Activated CD8-positive, alpha-beta T cell treated with anti-CD3 and anti-CD28 coated beads, Interleukin-2, amount 10 ng/mL, durations not matched to agents 7 days and 5 days (primary cell): ENCODE results near the gene GRK3. TPM values are rescaled to one million over a fixed set of nuclear protein-coding genes. Genes with fewer than 3 reads are reported as not detected.
"Not testable (repeated sequence)": the region's sequence is repeated elsewhere in the genome, so short reads cannot be mapped to it uniquely, and the experiment has no call there.

Source experiments
- ATAC-seq: fragments of 150-1000 bp; cut with Tn5 transposase; one replicate; pipeline ENCODE4 v1.10.0; 2021; ENCODE audit warnings: moderate library complexity
- CTCF ChIA-PET: fragments of 350-600 bp; sonication (Branson Sonifier 250); formaldehyde crosslinking; loops from one replicate; lab custom pipeline; 2021; ENCODE audit warnings: antibody characterized with exemption; lab: Charles Lee
- POLR2A ChIA-PET: fragments of 350-600 bp; sonication (Branson Sonifier 250); formaldehyde crosslinking; loops from one replicate; lab custom pipeline; 2021; ENCODE audit warnings: antibody characterized with exemption; lab: Charles Lee
- DNase-seq: peaks from one replicate; pipeline ENCODE4 v3.0.0-alpha.2; 2020
- H3K27ac Mint-ChIP-seq: one replicate; pipeline ENCODE4 v1.8.0; 2021; ENCODE audit warnings: mild to moderate bottlenecking, mixed read lengths
- H3K27me3 Mint-ChIP-seq: one replicate; pipeline ENCODE4 v1.8.0; 2021; ENCODE audit warnings: low read depth, mixed read lengths
- H3K36me3 Mint-ChIP-seq: one replicate; pipeline ENCODE4 v1.8.0; 2021; ENCODE audit warnings: low read depth, mixed read lengths
- H3K4me1 Mint-ChIP-seq: one replicate; pipeline ENCODE4 v1.8.0; 2021; ENCODE audit warnings: low read depth, mixed read lengths
- H3K4me3 Mint-ChIP-seq: one replicate; pipeline ENCODE4 v1.8.0; 2021; ENCODE audit warnings: mild to moderate bottlenecking, mixed read lengths
- H3K9me3 Mint-ChIP-seq: one replicate; pipeline ENCODE4 v1.8.0; 2022; ENCODE audit warnings: mixed read lengths; ENCODE audit not compliant: insufficient read depth
- total RNA-seq, 2 experiments: library from RNA; stranded (reverse); gene quantifications; one replicate each; pipeline ENCODE4 v1.2.3, GENCODE V29; 2021

GRK3 gene
- total RNA-seq, 2 experiments from 2014 or later, result 35.0 to 36.6 TPM

DNA sequence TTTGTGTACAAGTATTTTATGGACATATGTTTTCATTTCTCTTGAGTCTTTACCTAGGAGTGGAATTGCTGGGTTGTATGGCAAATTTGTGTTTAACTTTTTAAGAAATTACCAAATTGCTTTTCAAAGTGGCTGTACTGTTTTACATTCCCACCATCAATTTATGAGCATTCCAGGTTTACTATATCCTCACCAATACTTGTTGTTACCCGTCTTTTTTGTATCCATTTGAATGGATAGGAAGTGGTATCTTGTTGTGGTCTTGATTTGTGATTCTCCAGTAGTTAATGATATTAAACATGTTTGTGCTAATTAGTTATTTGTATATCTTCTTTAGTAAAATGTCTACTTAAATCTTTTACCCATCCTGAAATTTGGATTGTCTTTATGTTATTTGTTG, 46.8 kb downstream of the GRK3 start:
- H3K27me3 Mint-ChIP-seq, H3K4me3 Mint-ChIP-seq, H3K4me1 Mint-ChIP-seq, ATAC-seq, DNase-seq, CTCF ChIA-PET, POLR2A ChIA-PET, H3K9me3 Mint-ChIP-seq, H3K27ac Mint-ChIP-seq: not testable (repeated sequence)
- H3K36me3 Mint-ChIP-seq, result peaks cover 40% of the 10 kb centered on the region

DNA sequence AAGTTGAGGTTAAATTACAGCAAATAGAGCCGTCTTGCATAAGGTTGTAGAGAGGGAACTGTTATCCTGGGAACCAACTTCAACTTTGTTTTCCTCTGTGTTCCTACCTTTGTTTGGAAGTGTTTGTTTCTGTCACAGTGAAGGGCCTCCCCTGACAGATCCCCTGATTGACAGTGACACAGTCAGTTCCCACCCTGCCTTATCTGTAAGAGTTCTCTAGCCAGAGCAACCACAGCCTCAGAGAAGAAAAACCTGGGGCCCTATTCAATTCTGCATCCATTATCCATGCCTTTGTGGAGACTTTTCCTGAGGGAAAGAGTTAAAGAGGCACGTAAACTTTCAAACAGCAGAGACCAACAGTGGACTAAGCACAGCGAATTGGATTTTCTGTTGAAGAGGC, 48.7 kb downstream of the GRK3 start:
- H3K4me1 Mint-ChIP-seq, POLR2A ChIA-PET, H3K27me3 Mint-ChIP-seq, ATAC-seq, H3K4me3 Mint-ChIP-seq, DNase-seq, CTCF ChIA-PET, H3K9me3 Mint-ChIP-seq, H3K27ac Mint-ChIP-seq: not testable (repeated sequence)
- peaks cover 41% of the 10 kb centered on the region for H3K36me3 Mint-ChIP-seq

DNA sequence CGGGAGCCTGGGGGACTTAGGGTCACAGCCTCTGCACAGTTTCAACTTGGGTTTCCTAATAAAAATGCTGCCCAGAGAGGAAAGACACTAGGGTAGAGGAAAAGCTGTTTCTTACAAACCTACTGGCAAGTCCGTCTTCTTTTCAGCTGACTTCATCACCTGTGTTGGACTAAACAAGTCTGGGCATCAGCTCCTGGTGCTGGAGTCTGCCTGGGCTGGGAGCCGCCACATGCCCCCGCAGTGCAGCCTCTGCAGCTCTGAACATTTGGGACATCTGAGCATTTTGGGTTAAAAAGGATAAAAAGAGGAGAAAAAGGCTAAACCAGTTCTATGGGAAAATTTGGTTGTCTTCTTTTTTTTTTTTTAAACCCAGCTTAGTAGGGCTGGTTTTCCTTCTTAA, 49.1 kb downstream of the GRK3 start:
- H3K4me1 Mint-ChIP-seq, CTCF ChIA-PET, H3K27ac Mint-ChIP-seq, ATAC-seq, H3K4me3 Mint-ChIP-seq, POLR2A ChIA-PET, H3K9me3 Mint-ChIP-seq, DNase-seq, H3K27me3 Mint-ChIP-seq: not testable (repeated sequence)
- H3K36me3 Mint-ChIP-seq, result peaks cover 43% of the 10 kb centered on the region

DNA sequence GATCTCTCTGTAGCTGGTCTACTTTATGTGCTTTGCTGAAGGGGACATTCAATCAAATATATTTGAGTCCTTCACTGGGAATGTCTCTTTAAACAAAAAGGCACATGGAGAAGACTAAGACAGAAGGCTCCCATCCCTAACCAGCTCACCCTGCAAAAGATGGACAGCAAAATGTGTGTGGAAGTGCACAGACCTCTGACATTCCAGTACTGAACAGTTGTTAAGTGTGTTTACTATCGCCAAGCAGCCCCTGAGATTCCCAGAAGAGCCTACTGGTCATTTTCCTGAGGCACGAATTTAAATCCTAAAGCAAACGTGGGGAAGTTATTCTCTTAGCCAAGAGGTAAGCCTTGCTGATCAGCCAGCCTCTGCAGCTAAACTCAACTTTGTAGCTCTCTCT, 50.3 kb downstream of the GRK3 start:
- H3K27ac Mint-ChIP-seq, CTCF ChIA-PET, H3K9me3 Mint-ChIP-seq, H3K4me3 Mint-ChIP-seq, ATAC-seq, DNase-seq, H3K27me3 Mint-ChIP-seq: not testable (repeated sequence)
- POLR2A ChIA-PET, result interaction anchor here (0.6 kb wide), 1 partner anchor 16 kb away, joined by 3 read pairs; no protein-coding TSS in a partner anchor
- Mint-ChIP-seq H3K4me1 (peaks cover 19% of the 10 kb centered on the region), H3K36me3 (peaks cover 45% of the 10 kb centered on the region)

DNA sequence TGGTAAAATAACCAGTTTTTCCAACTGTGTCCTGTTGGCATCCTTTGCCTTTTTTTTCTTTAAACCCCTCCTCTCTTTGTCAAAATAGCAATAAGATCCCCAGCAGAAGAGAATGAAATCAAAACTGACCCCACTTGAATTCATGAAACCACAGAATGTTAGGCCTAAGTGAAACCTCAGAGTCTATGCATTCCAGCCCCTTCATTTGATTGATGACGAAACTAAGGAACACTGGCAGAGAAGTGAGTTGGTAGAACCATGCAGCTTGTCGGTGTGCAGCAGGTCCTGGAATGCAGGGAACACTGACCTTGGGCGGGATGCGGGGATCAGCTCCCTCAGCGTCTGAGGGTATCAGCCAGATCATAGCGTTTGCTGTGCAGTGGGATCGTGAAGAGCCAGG, 57.5 kb downstream of the GRK3 start:
- ATAC-seq, result no peak

DNA sequence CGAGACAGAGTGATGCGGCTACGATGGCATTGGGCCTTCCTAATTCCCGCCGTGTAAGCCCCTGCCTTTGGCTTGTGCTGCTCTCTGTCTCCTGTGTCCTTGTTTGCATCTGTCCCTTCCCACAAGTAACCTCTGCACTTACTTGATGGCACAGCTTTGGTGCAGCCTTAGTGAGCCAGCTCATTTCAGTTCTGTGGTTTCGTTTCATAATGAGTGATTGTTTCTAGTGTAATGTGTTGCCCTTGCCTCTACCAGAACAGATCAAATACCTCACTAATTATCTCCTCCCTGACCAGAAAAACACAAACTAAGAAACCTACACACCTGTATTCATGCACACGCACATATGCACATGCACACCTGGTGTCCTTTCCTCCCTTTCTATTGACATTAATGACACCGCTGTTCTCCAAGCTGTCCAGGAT, 58.8 kb downstream of the GRK3 start:
- H3K27me3 Mint-ChIP-seq, result no peaks in the 10 kb centered on the region
- DNase-seq (no peak), ATAC-seq (no peak)
- H3K36me3 Mint-ChIP-seq, result peaks cover 22% of the 10 kb centered on the region
- CTCF ChIA-PET, result interaction anchor here (1.1 to 2.1 kb wide), 4 partner anchors 60 to 243 kb away, joined by 3 to 5 read pairs (median 4); no protein-coding TSS in a partner anchor
- H3K4me1 Mint-ChIP-seq, result peaks cover 37% of the 10 kb centered on the region
- no peak overlapping the region for H3K4me3 Mint-ChIP-seq
- H3K9me3 Mint-ChIP-seq, result no peaks in the 10 kb centered on the region
- H3K27ac Mint-ChIP-seq, result peak overlapping the region; percentile 66
- POLR2A ChIA-PET, result no interaction called here

More for the DNA sequence above, 57.5 kb downstream of the GRK3 start:
- DNase-seq, result no peak
- peaks cover 38% of the 10 kb centered on the region for H3K4me1 Mint-ChIP-seq
- H3K36me3 Mint-ChIP-seq, result peaks cover 24% of the 10 kb centered on the region
- ChIA-PET POLR2A (no interaction called here), CTCF (interaction anchor here (1.0 to 2.1 kb wide), 2 partner anchors 26 to 151 kb away, joined by 3 to 5 read pairs; no protein-coding TSS in a partner anchor)
- no peak overlapping the region for H3K27ac Mint-ChIP-seq
- H3K4me3 Mint-ChIP-seq, result no peak overlapping the region
- no peaks in the 10 kb centered on the region for H3K27me3 Mint-ChIP-seq
- no peaks in the 10 kb centered on the region for H3K9me3 Mint-ChIP-seq

DNA sequence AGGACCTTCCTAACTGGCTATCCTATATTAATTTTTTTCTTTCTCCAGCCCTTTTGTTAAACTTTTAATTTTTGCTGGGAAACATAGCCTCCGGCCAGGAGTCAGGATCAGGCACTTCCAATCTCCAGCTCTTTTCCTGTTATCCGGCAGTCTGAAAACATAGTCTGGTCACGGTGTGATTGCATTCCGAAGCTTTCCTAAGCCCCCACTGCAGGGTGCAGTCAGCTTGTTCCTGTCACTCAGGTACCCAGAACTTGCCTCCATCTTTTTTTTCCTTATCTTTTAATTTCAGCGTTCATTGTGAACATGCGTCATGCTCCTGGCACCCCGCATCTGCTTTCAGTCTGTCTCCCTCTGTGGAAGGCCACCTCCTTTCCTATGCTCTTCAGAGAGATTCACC, 59.4 kb downstream of the GRK3 start:
- peak overlapping the region; percentile 12 for H3K27ac Mint-ChIP-seq
- no peaks in the 10 kb centered on the region for H3K9me3 Mint-ChIP-seq
- H3K4me1 Mint-ChIP-seq, result peaks cover 32% of the 10 kb centered on the region
- no peak overlapping the region for H3K4me3 Mint-ChIP-seq
- no peaks in the 10 kb centered on the region for H3K27me3 Mint-ChIP-seq
- CTCF ChIA-PET, result interaction anchor here (1.0 to 2.1 kb wide), 4 partner anchors 10 to 149 kb away, joined by 3 to 5 read pairs (median 4); no protein-coding TSS in a partner anchor
- ATAC-seq (no peak), DNase-seq (no peak)
- POLR2A ChIA-PET, result no interaction called here
- peaks cover 17% of the 10 kb centered on the region for H3K36me3 Mint-ChIP-seq

DNA sequence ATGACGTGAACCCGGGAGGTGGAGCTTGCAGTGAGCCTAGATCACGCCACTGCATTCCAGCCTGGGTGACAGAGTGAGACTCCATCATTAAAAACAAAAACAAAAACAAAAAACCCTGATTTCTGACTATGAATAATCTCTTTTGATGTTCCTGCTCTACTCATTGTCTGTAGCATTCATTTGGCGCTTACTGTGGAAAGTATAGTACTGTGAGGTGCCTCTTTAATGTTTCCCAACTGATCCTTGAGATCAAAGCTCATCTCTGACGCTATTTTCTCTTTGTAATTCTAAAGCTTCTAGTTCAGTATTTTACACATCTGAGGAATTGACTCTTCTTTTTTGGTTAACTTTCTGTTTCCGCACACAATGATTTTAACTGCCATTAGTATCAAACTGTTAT, 60.0 kb downstream of the GRK3 start:
- Mint-ChIP-seq H3K4me1 (peaks cover 28% of the 10 kb centered on the region), H3K4me3 (no peak overlapping the region), H3K27me3 (no peaks in the 10 kb centered on the region), H3K9me3 (no peaks in the 10 kb centered on the region), H3K36me3 (peaks cover 16% of the 10 kb centered on the region), H3K27ac (no peak overlapping the region)
- ChIA-PET CTCF (interaction anchor here (1.0 to 1.5 kb wide), 3 partner anchors 9 to 81 kb away, joined by 3 to 4 read pairs (median 3); no protein-coding TSS in a partner anchor), POLR2A (no interaction called here)
- ATAC-seq, result no peak
- no peak for DNase-seq

DNA sequence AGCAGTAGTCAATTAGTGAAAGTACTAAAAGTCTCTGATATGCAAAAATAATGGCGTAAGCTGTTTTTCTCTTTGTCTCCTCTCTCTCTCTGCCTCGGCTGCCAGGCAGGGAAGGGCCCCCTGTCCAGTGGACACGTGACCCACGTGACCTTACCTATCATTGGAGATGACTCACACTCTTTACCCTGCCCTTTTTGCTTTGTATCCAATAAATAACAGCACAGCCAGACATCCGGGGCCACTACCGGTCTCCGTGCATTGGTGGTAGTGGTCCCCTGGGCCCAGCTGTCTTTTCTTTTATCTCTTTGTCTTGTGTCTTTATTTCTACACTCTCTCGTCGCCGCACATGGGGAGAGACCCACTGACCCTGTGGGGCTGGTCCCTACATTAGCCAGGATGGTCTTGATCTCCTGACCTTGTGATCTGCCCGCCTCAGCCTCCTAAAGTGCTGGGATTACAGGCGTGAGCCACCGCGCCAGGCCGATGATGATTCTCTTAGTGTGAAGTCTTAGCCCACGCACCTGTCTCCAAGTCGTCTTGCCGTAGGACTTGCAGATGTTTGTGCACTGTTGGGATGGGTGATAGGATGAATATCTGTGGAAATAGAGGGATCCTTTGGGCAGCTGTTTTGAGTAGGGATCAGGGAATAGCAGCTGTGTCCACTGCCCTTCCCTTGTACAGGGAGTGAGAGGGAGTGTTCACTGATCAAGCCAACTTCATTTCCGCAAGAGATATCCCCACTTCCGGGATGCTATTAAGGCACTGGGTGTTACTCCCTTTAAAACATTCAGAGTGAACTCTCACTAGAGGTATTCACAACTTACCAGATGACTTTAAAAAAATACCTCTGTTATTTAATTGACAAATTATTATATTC, 61.5 kb downstream of the GRK3 start:
- ATAC-seq, H3K4me3 Mint-ChIP-seq, DNase-seq, H3K27me3 Mint-ChIP-seq, H3K27ac Mint-ChIP-seq, H3K9me3 Mint-ChIP-seq, POLR2A ChIA-PET: not testable (repeated sequence)
- CTCF ChIA-PET, result interaction anchor here (1.7 kb wide), 1 partner anchor 82 kb away, joined by 3 read pairs; no protein-coding TSS in a partner anchor
- peaks cover 25% of the 10 kb centered on the region for H3K4me1 Mint-ChIP-seq
- peaks cover 13% of the 10 kb centered on the region for H3K36me3 Mint-ChIP-seq

DNA sequence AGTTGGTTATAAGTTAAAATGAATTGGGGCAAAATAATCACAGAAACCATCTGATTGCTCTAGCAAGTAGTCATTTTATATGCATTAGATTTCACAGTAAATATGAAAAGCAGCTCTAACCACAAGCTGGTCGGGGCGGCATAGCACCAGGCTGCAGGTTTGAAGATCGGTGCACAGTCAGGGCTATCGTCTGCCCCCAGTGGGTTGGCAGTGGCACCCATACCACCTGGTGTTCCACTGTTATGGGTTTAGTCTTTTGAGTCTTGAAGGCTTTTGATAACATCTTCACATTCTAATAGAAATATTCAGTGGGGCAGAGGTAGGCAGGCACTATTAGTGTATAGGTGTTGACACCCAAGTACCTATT, 62.1 kb downstream of the GRK3 start:
- no peaks in the 10 kb centered on the region for H3K9me3 Mint-ChIP-seq
- POLR2A ChIA-PET, result no interaction called here

DNA sequence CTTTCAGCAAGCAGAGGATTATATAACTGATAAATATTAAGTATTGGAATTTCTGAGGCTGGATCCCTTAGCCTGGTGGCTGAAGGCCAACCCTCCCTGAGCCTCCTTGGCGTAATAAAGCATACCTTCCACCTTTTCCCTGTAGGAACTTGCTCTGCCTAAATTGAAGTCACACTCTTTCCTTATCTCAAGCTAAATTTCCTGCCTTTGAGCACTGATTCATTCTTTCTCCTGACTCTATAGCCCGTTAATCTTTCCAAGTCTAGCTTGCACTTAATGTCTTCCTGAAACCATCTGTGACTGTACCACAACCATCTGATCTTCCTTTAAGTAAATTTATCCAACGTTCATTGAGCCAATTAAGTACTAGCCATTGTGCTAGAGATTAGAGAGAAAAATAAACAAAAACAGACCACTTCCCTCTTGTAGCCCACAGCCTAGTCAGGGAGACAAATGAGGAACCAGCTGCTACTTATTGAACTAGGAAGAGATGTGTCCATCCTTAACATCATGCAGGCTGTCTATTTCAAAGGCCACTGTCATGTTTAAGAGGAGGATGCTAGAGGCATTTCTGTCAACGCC, 62.9 kb downstream of the GRK3 start:
- H3K36me3 Mint-ChIP-seq, result peaks cover 13% of the 10 kb centered on the region
- no peaks in the 10 kb centered on the region for H3K27me3 Mint-ChIP-seq
- peaks cover 14% of the 10 kb centered on the region for H3K4me1 Mint-ChIP-seq
- no peak for DNase-seq
- CTCF ChIA-PET, result interaction anchor here (1.7 kb wide), 1 partner anchor 83 kb away, joined by 3 read pairs; no protein-coding TSS in a partner anchor
- no peak for ATAC-seq
- POLR2A ChIA-PET, result no interaction called here
- no peak overlapping the region for H3K27ac Mint-ChIP-seq
- H3K4me3 Mint-ChIP-seq, result no peak overlapping the region
- no peaks in the 10 kb centered on the region for H3K9me3 Mint-ChIP-seq

More for the DNA sequence above, 62.1 kb downstream of the GRK3 start:
- H3K36me3 Mint-ChIP-seq, result peaks cover 13% of the 10 kb centered on the region
- H3K27ac Mint-ChIP-seq, result no peak overlapping the region
- H3K4me3 Mint-ChIP-seq, result no peak overlapping the region
- DNase-seq (no peak), ATAC-seq (no peak)
- CTCF ChIA-PET, result interaction anchor here (1.7 kb wide), 1 partner anchor 83 kb away, joined by 3 read pairs; no protein-coding TSS in a partner anchor
- no peaks in the 10 kb centered on the region for H3K27me3 Mint-ChIP-seq
- H3K4me1 Mint-ChIP-seq, result peaks cover 20% of the 10 kb centered on the region

DNA sequence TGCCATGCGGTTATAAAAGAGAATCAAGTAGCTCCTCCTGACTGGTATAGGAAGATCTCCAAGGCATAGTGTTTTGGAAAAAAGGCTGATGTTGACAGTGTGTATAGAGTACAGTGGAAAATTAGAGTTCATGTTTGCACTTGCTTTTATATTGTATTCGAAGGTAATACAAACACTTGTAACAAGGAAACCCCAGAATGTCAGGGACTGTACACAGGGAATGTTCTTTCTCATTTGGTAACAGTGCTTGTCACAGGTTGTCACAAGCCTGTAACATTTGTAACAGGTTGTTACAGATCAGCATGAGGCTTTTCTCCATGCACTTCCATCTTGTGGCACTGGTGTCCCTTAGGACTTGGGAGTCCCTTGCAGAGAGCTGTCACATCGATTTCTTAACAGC, 64.0 kb downstream of the GRK3 start:
- CTCF ChIA-PET, result no interaction called here
- Mint-ChIP-seq H3K4me3 (no peak overlapping the region), H3K27ac (no peak overlapping the region), H3K36me3 (peaks cover 8% of the 10 kb centered on the region), H3K9me3 (no peaks in the 10 kb centered on the region), H3K4me1 (peaks cover 7% of the 10 kb centered on the region), H3K27me3 (no peaks in the 10 kb centered on the region)
- DNase-seq (no peak), ATAC-seq (no peak)
- POLR2A ChIA-PET, result interaction anchor here (0.6 kb wide), 1 partner anchor 25 kb away, joined by 3 read pairs; no protein-coding TSS in a partner anchor
